Parathyroid adenoma (tissue), 2 donors: Measurements from ENCODE around the gene LGMN.

ENCODE experiments used
- H2AFZ ChIP-seq: fragments of 300-600 bp; sonication (generic); one replicate; pipeline ENCODE4 v1.7.0; 2017; ENCODE audit warnings: antibody characterized with exemption, mild to moderate bottlenecking
- H3K27ac ChIP-seq: fragments of 300-600 bp; sonication (generic); one replicate; pipeline ENCODE4 v1.7.0; 2017
- H3K27me3 ChIP-seq: fragments of 300-600 bp; sonication (generic); one replicate; pipeline ENCODE4 v1.7.0; 2017; ENCODE audit warnings: low read length; ENCODE audit not compliant: control insufficient read depth, insufficient read depth
- H3K36me3 ChIP-seq: fragments of 300-600 bp; sonication (generic); one replicate; pipeline ENCODE4 v1.7.0; 2017; ENCODE audit warnings: low read length; ENCODE audit not compliant: control insufficient read depth, insufficient read depth
- H3K4me1 ChIP-seq: fragments of 300-600 bp; sonication (generic); one replicate; pipeline ENCODE4 v1.7.0; 2017; ENCODE audit warnings: control low read depth
- H3K4me2 ChIP-seq: fragments of 300-600 bp; sonication (generic); one replicate; pipeline ENCODE4 v1.7.0; 2017; ENCODE audit warnings: low read length
- H3K4me3 ChIP-seq: fragments of 300-600 bp; sonication (generic); one replicate; pipeline ENCODE4 v1.7.0; 2017; ENCODE audit warnings: low read depth, low read length
- H3K79me2 ChIP-seq: fragments of 300-600 bp; sonication (generic); one replicate; pipeline ENCODE4 v1.7.0; 2017; ENCODE audit warnings: control low read depth
- H3K9ac ChIP-seq: fragments of 300-600 bp; sonication (generic); one replicate; pipeline ENCODE4 v1.7.0; 2017; ENCODE audit warnings: mild to moderate bottlenecking
- H3K9me3 ChIP-seq: fragments of 300-600 bp; sonication (generic); one replicate; pipeline ENCODE4 v1.7.0; 2017; ENCODE audit warnings: low read length; ENCODE audit not compliant: control insufficient read depth
- TF ChIP-seq, protein P1 (sequence below): fragments of 300-600 bp; sonication (generic); IDR thresholded peaks from one replicate; pipeline ENCODE4 v1.7.0; 2017; ENCODE audit warnings: antibody characterized with exemption, mild to moderate bottlenecking
- donor health status: primary hyperparathyroidism.

Gene LGMN

DNA sequence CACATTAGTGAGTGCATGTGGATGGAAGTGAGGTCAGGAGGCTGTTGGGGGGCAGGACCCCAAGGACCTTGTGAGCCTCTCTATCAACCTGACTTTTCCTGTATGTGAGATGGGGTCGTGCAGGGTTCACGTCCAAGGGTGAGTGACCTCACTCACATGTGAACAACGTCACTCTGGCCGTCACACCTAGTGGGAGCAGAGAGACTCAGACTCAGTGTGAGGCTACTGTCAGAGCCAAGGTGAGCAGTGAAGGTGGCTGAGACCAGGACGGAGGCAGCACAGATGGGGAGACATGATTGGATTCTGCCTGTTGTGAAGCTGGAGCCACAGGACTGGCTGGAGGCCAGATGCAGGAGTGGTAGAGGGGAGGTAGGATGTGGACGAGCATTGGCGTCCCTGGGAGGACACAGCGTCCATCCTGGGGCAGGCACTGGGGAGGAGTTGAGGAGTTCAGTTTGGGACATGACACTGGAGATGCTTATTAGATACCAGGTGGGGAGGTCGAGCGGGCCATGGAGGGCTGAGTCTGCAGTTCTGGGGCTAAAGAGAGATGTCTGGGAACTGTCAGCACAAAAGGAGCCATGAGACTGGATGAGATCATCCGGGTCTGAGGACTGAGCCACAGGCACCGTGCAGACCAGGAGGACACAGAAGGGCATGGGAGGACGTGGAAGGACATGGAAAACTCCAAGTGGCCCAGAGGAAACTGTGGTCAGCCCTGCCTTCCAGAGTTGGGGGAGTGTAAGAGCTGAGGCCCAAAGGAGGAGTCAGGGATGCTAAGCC, 92.8 kb downstream of the LGMN start:
- no peak overlapping the region for H3K9ac ChIP-seq
- peak overlapping the region; percentile 60 for H3K27ac ChIP-seq
- peak overlapping the region; percentile 76 for H2AFZ ChIP-seq
- H3K4me1 ChIP-seq: peaks cover 17% of the 10 kb centered on the region
- no peaks in the 10 kb centered on the region for H3K36me3 ChIP-seq
- no peaks in the 10 kb centered on the region for H3K9me3 ChIP-seq
- TF ChIP-seq, protein P1, sequence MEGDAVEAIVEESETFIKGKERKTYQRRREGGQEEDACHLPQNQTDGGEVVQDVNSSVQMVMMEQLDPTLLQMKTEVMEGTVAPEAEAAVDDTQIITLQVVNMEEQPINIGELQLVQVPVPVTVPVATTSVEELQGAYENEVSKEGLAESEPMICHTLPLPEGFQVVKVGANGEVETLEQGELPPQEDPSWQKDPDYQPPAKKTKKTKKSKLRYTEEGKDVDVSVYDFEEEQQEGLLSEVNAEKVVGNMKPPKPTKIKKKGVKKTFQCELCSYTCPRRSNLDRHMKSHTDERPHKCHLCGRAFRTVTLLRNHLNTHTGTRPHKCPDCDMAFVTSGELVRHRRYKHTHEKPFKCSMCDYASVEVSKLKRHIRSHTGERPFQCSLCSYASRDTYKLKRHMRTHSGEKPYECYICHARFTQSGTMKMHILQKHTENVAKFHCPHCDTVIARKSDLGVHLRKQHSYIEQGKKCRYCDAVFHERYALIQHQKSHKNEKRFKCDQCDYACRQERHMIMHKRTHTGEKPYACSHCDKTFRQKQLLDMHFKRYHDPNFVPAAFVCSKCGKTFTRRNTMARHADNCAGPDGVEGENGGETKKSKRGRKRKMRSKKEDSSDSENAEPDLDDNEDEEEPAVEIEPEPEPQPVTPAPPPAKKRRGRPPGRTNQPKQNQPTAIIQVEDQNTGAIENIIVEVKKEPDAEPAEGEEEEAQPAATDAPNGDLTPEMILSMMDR: no peak
- no peak overlapping the region for H3K4me3 ChIP-seq
- H3K79me2 ChIP-seq: no peaks in the 10 kb centered on the region
- H3K4me2 ChIP-seq: peak overlapping the region; percentile 21
- no peaks in the 10 kb centered on the region for H3K27me3 ChIP-seq

DNA sequence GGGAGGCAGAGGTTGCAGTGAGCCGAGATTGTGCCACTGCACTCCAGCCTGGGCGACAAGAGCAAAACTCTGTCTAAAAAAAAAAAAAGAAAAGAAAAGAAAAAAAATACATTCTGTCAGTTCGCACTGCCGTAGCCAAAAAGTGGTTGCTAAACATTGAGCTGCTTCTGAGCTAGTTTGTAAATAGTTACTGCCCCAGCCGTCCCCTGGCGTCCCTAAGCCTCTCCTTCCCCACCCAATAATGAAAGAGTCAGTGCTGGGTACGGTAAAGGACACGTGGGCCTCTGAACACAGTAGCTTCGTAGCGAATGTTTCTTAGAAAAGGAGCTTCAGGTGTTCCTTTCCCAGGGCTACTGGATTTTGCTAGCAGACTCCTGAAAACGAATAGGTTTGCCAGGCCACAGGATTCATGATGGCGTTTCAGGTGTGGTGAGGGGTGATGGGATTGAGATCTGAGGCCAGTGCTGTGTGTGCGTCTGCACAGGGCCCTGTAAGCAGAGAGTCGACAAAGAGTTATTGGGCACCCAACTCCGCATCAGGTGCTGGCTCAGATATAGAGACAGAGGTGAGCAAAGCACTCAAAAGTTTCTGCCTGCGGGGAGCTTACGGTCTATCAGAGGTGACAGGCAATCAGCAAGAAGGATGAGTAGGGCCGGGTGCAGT, 94.1 kb downstream of the LGMN start:
- TF ChIP-seq, protein P1: no peak
- Histone ChIP-seq H3K4me1 (peaks cover 17% of the 10 kb centered on the region), H3K9me3 (no peaks in the 10 kb centered on the region), H2AFZ (no peak overlapping the region), H3K9ac (no peak overlapping the region), H3K27ac (no peak overlapping the region), H3K4me2 (no peak overlapping the region), H3K27me3 (no peaks in the 10 kb centered on the region), H3K4me3 (no peak overlapping the region), H3K36me3 (no peaks in the 10 kb centered on the region), H3K79me2 (no peaks in the 10 kb centered on the region)
